GM12878 (cell line): ENCODE results near the gene XIAP. TPM values are rescaled to one million over a fixed set of nuclear protein-coding genes. Genes with fewer than 3 reads are reported as not detected.

Experiments used
- ATAC-seq: fragments of 200-7000 bp; cut with Tn5 transposase; 3 replicates; pipeline ENCODE4 v1.9.1; 2020; ENCODE audit warnings: mild to moderate bottlenecking, moderate library complexity
- BruUV-seq: library from RNA; stranded (reverse); fragments of 400-500 nt; replicated peaks from 2 replicates; lab custom pipeline; 2021; lab: Mats Ljungman, UMichigan
- CTCF ChIA-PET: fragments of 300-600 bp; sonication (Branson Sonifier 250); formaldehyde crosslinking; extraction: SDS; loops from one replicate; lab custom pipeline; 2021; ENCODE audit warnings: inconsistent platforms; lab: Yijun Ruan, JAX
- POLR2A ChIA-PET: fragments of 350-600 bp; formaldehyde crosslinking; extraction: SDS; loops from one replicate; lab custom pipeline; 2021; ENCODE audit warnings: inconsistent platforms; lab: Charles Lee
- RAD21 ChIA-PET: fragments of 300-600 bp; sonication (Branson Sonifier 250); formaldehyde crosslinking; loops from one replicate; lab custom pipeline; 2023; ENCODE audit warnings: antibody characterized with exemption; ENCODE audit not compliant: unreplicated experiment; lab: Charles Lee
- SMC1A ChIA-PET: fragments of 300-600 bp; sonication (Branson Sonifier 250); formaldehyde crosslinking; loops from one replicate; lab custom pipeline; 2023; ENCODE audit not compliant: unreplicated experiment, uncharacterized antibody; lab: Charles Lee
- DNase-seq: peaks from one replicate; pipeline ENCODE4 v3.0.0-alpha.2; 2011; ENCODE audit warnings: low read depth, low spot score
- FAIRE-seq: peaks from 3 replicates; lab custom pipeline; 2011; peaks lifted over from hg19 to GRCh38; lab: Jason Lieb, UNC
- H2AFZ ChIP-seq: 2 replicates; pipeline ENCODE4 v1.6.0; 2011; ENCODE audit warnings: low read depth, low read length, control low read depth; ENCODE audit not compliant: control insufficient read depth
- H3K27ac ChIP-seq: 2 replicates; pipeline ENCODE4 v1.5.1; 2011; ENCODE audit warnings: control low read depth; ENCODE audit not compliant: control insufficient read depth, insufficient read depth
- H3K27me3 ChIP-seq, 2 experiments: replicated peaks in 1 of 2; 2 replicates each; pipeline versions ENCODE4 v1.6.0 to v1.6.1; 2011; ENCODE audit warnings: low read length in 1 of 2; ENCODE audit not compliant: control insufficient read depth in 2 of 2, insufficient read depth in 2 of 2
- H3K36me3 ChIP-seq, 2 experiments: 2 replicates each; pipeline ENCODE4 v1.5.1; 2011; ENCODE audit warnings: low read length in 1 of 2; ENCODE audit not compliant: control insufficient read depth in 2 of 2, insufficient read depth in 2 of 2
- H3K4me1 ChIP-seq: 2 replicates; pipeline ENCODE4 v1.6.1; 2011; ENCODE audit warnings: mild to moderate bottlenecking, low read length, moderate library complexity, mixed read lengths; ENCODE audit not compliant: control insufficient read depth, insufficient read depth
- H3K4me2 ChIP-seq: 2 replicates; pipeline ENCODE4 v1.6.0; 2011; ENCODE audit warnings: control low read depth; ENCODE audit not compliant: control insufficient read depth, insufficient read depth
- H3K4me3 ChIP-seq: fragments of 200-600 bp; sonication (generic); 2 replicates; pipeline ENCODE4 v1.5.1; 2016
- H3K79me2 ChIP-seq: 2 replicates; pipeline ENCODE4 v1.6.0; 2011; ENCODE audit warnings: low read length; ENCODE audit not compliant: control insufficient read depth, insufficient read depth
- H3K9ac ChIP-seq: 2 replicates; pipeline ENCODE4 v1.8.0; 2011; ENCODE audit warnings: low read length, control low read depth, mixed read lengths; ENCODE audit not compliant: control insufficient read depth, insufficient read depth
- H3K9me3 ChIP-seq: replicated peaks from 3 replicates; pipeline ENCODE4 v1.5.1; 2011; ENCODE audit warnings: mild to moderate bottlenecking, low read length; ENCODE audit not compliant: control insufficient read depth, insufficient read depth
- H4K20me1 ChIP-seq: 2 replicates; pipeline ENCODE4 v1.6.0; 2011; ENCODE audit not compliant: control insufficient read depth, insufficient read depth
- BACH1 ChIP-seq: fragments of 450-650 bp; IDR thresholded peaks from 2 replicates; pipeline ENCODE4 v1.6.1; 2017; ENCODE audit warnings: mild to moderate bottlenecking, borderline replicate concordance
- BCLAF1 ChIP-seq: fragments of 450-650 bp; IDR thresholded peaks from 2 replicates; pipeline ENCODE4 v1.6.1; 2017; ENCODE audit warnings: antibody characterized with exemption, mild to moderate bottlenecking, moderate library complexity
- CBX5 ChIP-seq: sonication (generic); IDR thresholded peaks from 2 replicates; pipeline ENCODE4 v1.6.1; 2016; ENCODE audit warnings: low read depth, moderate library complexity, mild to moderate bottlenecking, inconsistent platforms
- CHD1 ChIP-seq: IDR thresholded peaks from 2 replicates; pipeline ENCODE4 v1.6.1; 2012; ENCODE audit warnings: low read depth, low read length, improper control_type of control experiment
- EED ChIP-seq: sonication (generic); IDR thresholded peaks from 2 replicates; pipeline ENCODE4 v1.6.1; 2016; ENCODE audit warnings: antibody characterized with exemption, low read depth
- ESRRA ChIP-seq: IDR thresholded peaks from 2 replicates; pipeline ENCODE4 v1.6.1; 2012; ENCODE audit warnings: mild to moderate bottlenecking, low read length, improper control_type of control experiment
- HCFC1 ChIP-seq: fragments of 150-350 bp; IDR thresholded peaks from 2 replicates; pipeline ENCODE4 v1.6.1; 2014; ENCODE audit warnings: low read length
- JUNB ChIP-seq: IDR thresholded peaks from 2 replicates; pipeline ENCODE4 v1.6.1; 2016; ENCODE audit warnings: antibody characterized with exemption, mild to moderate bottlenecking
- MEF2A ChIP-seq: IDR thresholded peaks from 2 replicates; pipeline ENCODE4 v1.6.1; 2011; ENCODE audit warnings: low read depth, mild to moderate bottlenecking, low read length, moderate library complexity; ENCODE audit not compliant: insufficient read depth
- MXI1 ChIP-seq: fragments of 150-350 bp; IDR thresholded peaks from 2 replicates; pipeline ENCODE4 v1.6.1; 2011; ENCODE audit warnings: low read depth, mild to moderate bottlenecking, inconsistent platforms, low read length, improper control_type of control experiment
- MYB ChIP-seq: fragments of 150-350 bp; IDR thresholded peaks from 2 replicates; pipeline ENCODE4 v1.6.1; 2014; ENCODE audit warnings: mild to moderate bottlenecking, low read depth, low read length, borderline replicate concordance
- NFYA ChIP-seq: IDR thresholded peaks from 2 replicates; pipeline ENCODE4 v1.6.1; 2011; ENCODE audit warnings: low read depth, mild to moderate bottlenecking, low read length, improper control_type of control experiment, borderline replicate concordance
- NR2C1 ChIP-seq: fragments of 450-650 bp; IDR thresholded peaks from 2 replicates; pipeline ENCODE4 v1.6.1; 2017; ENCODE audit warnings: antibody characterized with exemption, mild to moderate bottlenecking, moderate library complexity
- POLR2AphosphoS2 ChIP-seq: IDR thresholded peaks from 2 replicates; pipeline ENCODE4 v1.6.1; 2011; ENCODE audit warnings: low read depth, mild to moderate bottlenecking, low read length, improper control_type of control experiment, moderate library complexity
- RCOR1 ChIP-seq: conservative IDR thresholded peaks from 2 replicates; pipeline ENCODE4 v1.6.1; 2012; ENCODE audit warnings: low read depth, low read length, improper control_type of control experiment
- SMARCA5 ChIP-seq: fragments of 450-650 bp; IDR thresholded peaks from 2 replicates; pipeline ENCODE4 v1.6.1; 2017; ENCODE audit warnings: mild to moderate bottlenecking
- SRF ChIP-seq, 2 experiments: IDR thresholded peaks; 2 replicates each; pipeline ENCODE4 v1.6.1; 2011; ENCODE audit warnings: low read depth in 2 of 2, low read length in 2 of 2, mild to moderate bottlenecking in 1 of 2, moderate library complexity in 1 of 2
- TCF7 ChIP-seq: IDR thresholded peaks from 2 replicates; pipeline ENCODE4 v1.6.1; 2014; ENCODE audit warnings: antibody characterized with exemption, borderline replicate concordance
- WGBS: methylation state at CpG from one replicate; pipeline ENCODE4 v1.1.6; 2016; ENCODE audit warnings: low lambda C conversion rate; ENCODE audit not compliant: insufficient replicate concordance, insufficient coverage; ENCODE audit errors: missing lambda C conversion rate; 5-methylcytosine and 5-hydroxymethylcytosine counted together
- in situ Hi-C: fragments of 300-500 bp; cut with MboI; formaldehyde crosslinking; loops from 9 replicates; pipeline ENCODE4 v1.14.3; 2018; ENCODE audit warnings: mixed read lengths
- intact Hi-C: fragments of 100-400 bp; cut with micrococcal nuclease; formaldehyde crosslinking; loops from one replicate; pipeline ENCODE4 v1.14.2; 2022; ENCODE audit not compliant: unreplicated experiment
- polyA plus RNA-seq, 11 experiments: library from polyadenylated mRNA; depleted of rRNA in 4 of 11; unstranded in 6 of 11; stranded (reverse) in 5 of 11; fragments of >200 nt; fragmentation: Nextera tagmentation in 4 of 11; fragmentation: Illumina TruSeq in 1 of 11; extraction: Ambion mirVana in 4 of 11; extraction: Trizol in 1 of 11; gene quantifications; 1 replicate in 1 of 11; 2 replicates in 10 of 11; pipeline versions ENCODE4 v1.2.1 to v1.2.3, GENCODE V29; 2011 to 2016; ENCODE audit warnings: inconsistent platforms in 2 of 11, missing spikeins in 2 of 11, low read depth in 1 of 11
- total RNA-seq, 4 experiments: library from RNA; depleted of rRNA in 3 of 4; stranded (reverse); fragments of >200 nt in 3 of 4; fragmentation: Illumina TruSeq in 1 of 4; extraction: Trizol in 1 of 4; gene quantifications; 2 replicates each; pipeline versions ENCODE4 v1.2.1 to v1.2.3, GENCODE V29; 2013 to 2021
- TF ChIP-seq, protein P1 (sequence below): fragments of 450-650 bp; IDR thresholded peaks from 2 replicates; pipeline ENCODE4 v1.6.1; 2017; ENCODE audit warnings: mild to moderate bottlenecking, low read depth, inconsistent platforms; ENCODE audit not compliant: poor library complexity, severe bottlenecking
- TF ChIP-seq, protein P2 (sequence below): fragments of 450-650 bp; IDR thresholded peaks from 2 replicates; pipeline ENCODE4 v1.6.1; 2014; ENCODE audit warnings: mild to moderate bottlenecking

Gene XIAP
- total and polyA plus RNA-seq, 10 of the 15 experiments (the other 5 are each of a cell fraction or from before 2014, with no cell fraction given), result 3.3 to 21.1 (median 14.5) TPM

DNA sequence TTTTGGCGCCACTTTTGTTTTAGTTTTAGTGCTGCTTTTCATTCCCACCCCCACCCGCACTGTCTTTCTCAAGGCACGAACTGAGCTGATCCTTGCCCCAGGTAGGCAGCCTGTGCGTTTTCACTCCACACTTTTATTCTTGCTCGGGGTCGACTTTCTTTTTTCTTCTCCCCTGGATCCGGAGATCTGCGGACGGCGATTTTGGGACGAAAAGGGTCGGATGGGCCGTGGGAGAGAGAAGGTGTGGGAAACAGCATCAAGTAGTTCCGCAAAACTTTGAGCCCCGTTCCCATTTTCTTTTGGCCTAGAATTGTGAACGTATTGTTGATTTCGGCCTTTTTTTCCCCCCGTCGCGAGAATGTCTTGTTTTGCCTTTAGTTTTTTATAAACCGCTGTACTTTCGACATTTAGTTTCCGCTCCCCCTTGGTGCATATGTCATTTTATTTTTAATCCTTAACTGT, 102.2 kb downstream of the XIAP start:
- Histone ChIP-seq H3K36me3 (no peaks in the 10 kb centered on the region; a peak in 1 of 4 replicates), H3K4me1 (no peaks in the 10 kb centered on the region), H3K4me2 (0 out of 2 replicates have a peak overlapping the region, but pooled peaks have one; percentile 7), H3K79me2 (peaks cover 61% of the 10 kb centered on the region), H3K9ac (peak overlapping the region; percentile 92), H3K4me3 (peak overlapping the region; percentile 68), H3K9me3 (no peaks in the 10 kb centered on the region), H3K27me3 (no peaks in the 10 kb centered on the region), H4K20me1 (no peaks in the 10 kb centered on the region), H2AFZ (no peak overlapping the region), H3K27ac (peak overlapping the region; percentile 89)
- SMC1A ChIA-PET, result interaction anchor here (1.7 to 3.1 kb wide), 3 partner anchors 15 to 55 kb away, joined by 5 to 7 read pairs (median 5); no protein-coding TSS in a partner anchor
- 41% methylated on average over 22 of the region's 23 CpGs for WGBS
- CTCF ChIA-PET, result no interaction called here
- no peak for FAIRE-seq
- no TSS peak for BruUV-seq
- POLR2A ChIA-PET, result interaction anchor here (0.6 kb wide), 4 partner anchors 59 to 327 kb away, joined by 3 to 7 read pairs (median 4); no protein-coding TSS in a partner anchor
- no peak for DNase-seq
- peak; percentile 17 for ATAC-seq
- in situ Hi-C loops, result no loop called here
- RAD21 ChIA-PET, result interaction anchor here (0.6 to 1.3 kb wide), 5 partner anchors 15 to 382 kb away, joined by 3 to 9 read pairs (median 3); no protein-coding TSS in a partner anchor
- intact Hi-C loops, result loop anchor here (5.0 to 10.0 kb wide), 3 partner anchors 55 to 433 kb away; no protein-coding TSS in a partner anchor
- TF ChIP-seq BACH1 (no peak), CBX5 (no peak), CHD1 (no peak), RCOR1 (no peak), JUNB (no peak), ESRRA (no peak), NR2C1 (no peak), POLR2AphosphoS2 (no peak), NFYA (no peak), SRF (IDR thresholded peaks at IDR 0.05; ENCODE audit: low read depth in 2 of 2, low read length in 2 of 2) (no peak), SMARCA5 (no peak), BCLAF1 (no peak), MYB (no peak), MXI1 (peak; percentile 32; the same call in 1 of the 2 replicates), EED (no peak), MEF2A (no peak), HCFC1 (no peak), TCF7 (no peak)
- TF ChIP-seq, protein P1, sequence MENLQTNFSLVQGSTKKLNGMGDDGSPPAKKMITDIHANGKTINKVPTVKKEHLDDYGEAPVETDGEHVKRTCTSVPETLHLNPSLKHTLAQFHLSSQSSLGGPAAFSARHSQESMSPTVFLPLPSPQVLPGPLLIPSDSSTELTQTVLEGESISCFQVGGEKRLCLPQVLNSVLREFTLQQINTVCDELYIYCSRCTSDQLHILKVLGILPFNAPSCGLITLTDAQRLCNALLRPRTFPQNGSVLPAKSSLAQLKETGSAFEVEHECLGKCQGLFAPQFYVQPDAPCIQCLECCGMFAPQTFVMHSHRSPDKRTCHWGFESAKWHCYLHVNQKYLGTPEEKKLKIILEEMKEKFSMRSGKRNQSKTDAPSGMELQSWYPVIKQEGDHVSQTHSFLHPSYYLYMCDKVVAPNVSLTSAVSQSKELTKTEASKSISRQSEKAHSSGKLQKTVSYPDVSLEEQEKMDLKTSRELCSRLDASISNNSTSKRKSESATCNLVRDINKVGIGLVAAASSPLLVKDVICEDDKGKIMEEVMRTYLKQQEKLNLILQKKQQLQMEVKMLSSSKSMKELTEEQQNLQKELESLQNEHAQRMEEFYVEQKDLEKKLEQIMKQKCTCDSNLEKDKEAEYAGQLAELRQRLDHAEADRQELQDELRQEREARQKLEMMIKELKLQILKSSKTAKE, result no peak
- TF ChIP-seq, protein P2, sequence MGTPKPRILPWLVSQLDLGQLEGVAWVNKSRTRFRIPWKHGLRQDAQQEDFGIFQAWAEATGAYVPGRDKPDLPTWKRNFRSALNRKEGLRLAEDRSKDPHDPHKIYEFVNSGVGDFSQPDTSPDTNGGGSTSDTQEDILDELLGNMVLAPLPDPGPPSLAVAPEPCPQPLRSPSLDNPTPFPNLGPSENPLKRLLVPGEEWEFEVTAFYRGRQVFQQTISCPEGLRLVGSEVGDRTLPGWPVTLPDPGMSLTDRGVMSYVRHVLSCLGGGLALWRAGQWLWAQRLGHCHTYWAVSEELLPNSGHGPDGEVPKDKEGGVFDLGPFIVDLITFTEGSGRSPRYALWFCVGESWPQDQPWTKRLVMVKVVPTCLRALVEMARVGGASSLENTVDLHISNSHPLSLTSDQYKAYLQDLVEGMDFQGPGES, result no peak
